Ishikawa (cell line): ENCODE measurements around the gene IGDCC3.

Experiments used
- CEBPB ChIP-seq: IDR thresholded peaks from 2 replicates; pipeline ENCODE4 v1.6.1; 2012
- EP300 ChIP-seq: IDR thresholded peaks from 2 replicates; pipeline ENCODE4 v1.6.1; 2012; ENCODE audit warnings: borderline replicate concordance
- NFIC ChIP-seq: IDR thresholded peaks from 2 replicates; pipeline ENCODE4 v1.6.1; 2012
- RAD21 ChIP-seq: IDR thresholded peaks from 2 replicates; pipeline ENCODE4 v1.6.1; 2012; ENCODE audit warnings: low read depth
- TAF1 ChIP-seq: IDR thresholded peaks from 2 replicates; pipeline ENCODE4 v1.6.1; 2012; ENCODE audit warnings: low read depth, mild to moderate bottlenecking
- USF1 ChIP-seq: IDR thresholded peaks from 2 replicates; pipeline ENCODE4 v1.6.1; 2012

- TF ChIP-seq EP300 (no peak), RAD21 (no peak), TAF1 (no peak), CEBPB (no peak), USF1 (no peak), NFIC (no peak)
Measured at GRCh38 chr15:65420975-65421359, 43.2 kb upstream of the IGDCC3 start.
